Fibroblast of skin of left quadriceps (primary cell): ENCODE results near the gene RAD51C.
"Not testable (repeated sequence)": the region's sequence is repeated elsewhere in the genome, so short reads cannot be mapped to it uniquely, and the experiment has no call there.

Source experiments
- DNase-seq, 2 experiments: peaks; one replicate each; pipeline ENCODE4 v3.0.0-alpha.2; 2013; ENCODE audit warnings: low read depth in 2 of 2

RAD51C gene

GRCh38 chr17:58684003-58684402 is 8.4 kb upstream of the RAD51C start:
- no peak for DNase-seq

GRCh38 chr17:58684462-58684861 is 7.9 kb upstream of the RAD51C start:
- DNase-seq, result not testable (repeated sequence)

- DNase-seq, result no peak
Measured at GRCh38 chr17:58686980-58687379, 5.4 kb upstream of the RAD51C start.

GRCh38 chr17:58688521-58688920 is 3.9 kb upstream of the RAD51C start:
- no peak for DNase-seq

GRCh38 chr17:58690033-58690432 is 2.4 kb upstream of the RAD51C start:
- not testable (repeated sequence) for DNase-seq

- DNase-seq, result no peak
Measured at GRCh38 chr17:58691701-58692238, 632 bp upstream of the RAD51C start, which contains the start of gene TEX14. Gene TEX14 (minus strand): TSS chr17:58692045. CDS start chr17:58652001, 40,044 bp downstream.

GRCh38 chr17:58693208-58693607 is 806 bp downstream of the RAD51C start:
- DNase-seq, result no peak

GRCh38 chr17:58693751-58694150 is 1.3 kb downstream of the RAD51C start:
- DNase-seq, result no peak

- no peak for DNase-seq
Measured at GRCh38 chr17:58694302-58694701, 1.9 kb downstream of the RAD51C start.

GRCh38 chr17:58694826-58695225 is 2.4 kb downstream of the RAD51C start:
- DNase-seq, result no peak

GRCh38 chr17:58699771-58700170 is 7.4 kb downstream of the RAD51C start:
- DNase-seq, result no peak

GRCh38 chr17:58702045-58702476 is 9.7 kb downstream of the RAD51C start:
- no peak for DNase-seq

GRCh38 chr17:58702708-58703107 is 10.3 kb downstream of the RAD51C start:
- no peak for DNase-seq

- DNase-seq, result no peak
Measured at GRCh38 chr17:58703137-58703915, 10.9 kb downstream of the RAD51C start.

GRCh38 chr17:58703916-58704286 is 11.5 kb downstream of the RAD51C start:
- DNase-seq, result no peak

GRCh38 chr17:58706351-58707140 is 14.1 kb downstream of the RAD51C start:
- DNase-seq, result no peak

- peak; percentile 31 to 43 for DNase-seq
Measured at GRCh38 chr17:58710948-58711552, 18.6 kb downstream of the RAD51C start.

- DNase-seq, result no peak
Measured at GRCh38 chr17:58722274-58722673, 29.9 kb downstream of the RAD51C start.

GRCh38 chr17:58722696-58723095 is 30.3 kb downstream of the RAD51C start:
- no peak for DNase-seq

GRCh38 chr17:58728798-58729197 is 36.4 kb downstream of the RAD51C start:
- DNase-seq, result peak; percentile 6 to 13

GRCh38 chr17:58730937-58731336 is 38.5 kb downstream of the RAD51C start:
- DNase-seq, result no peak

- DNase-seq, result no peak
Measured at GRCh38 chr17:58734040-58734439, 41.6 kb downstream of the RAD51C start.
